ENCODE measurements around the gene ATG3.

GRCh38 chr3:112539825-112540650 lies 21.7 kb downstream of the ATG3 start:
- TF ChIP-seq, protein P1, sequence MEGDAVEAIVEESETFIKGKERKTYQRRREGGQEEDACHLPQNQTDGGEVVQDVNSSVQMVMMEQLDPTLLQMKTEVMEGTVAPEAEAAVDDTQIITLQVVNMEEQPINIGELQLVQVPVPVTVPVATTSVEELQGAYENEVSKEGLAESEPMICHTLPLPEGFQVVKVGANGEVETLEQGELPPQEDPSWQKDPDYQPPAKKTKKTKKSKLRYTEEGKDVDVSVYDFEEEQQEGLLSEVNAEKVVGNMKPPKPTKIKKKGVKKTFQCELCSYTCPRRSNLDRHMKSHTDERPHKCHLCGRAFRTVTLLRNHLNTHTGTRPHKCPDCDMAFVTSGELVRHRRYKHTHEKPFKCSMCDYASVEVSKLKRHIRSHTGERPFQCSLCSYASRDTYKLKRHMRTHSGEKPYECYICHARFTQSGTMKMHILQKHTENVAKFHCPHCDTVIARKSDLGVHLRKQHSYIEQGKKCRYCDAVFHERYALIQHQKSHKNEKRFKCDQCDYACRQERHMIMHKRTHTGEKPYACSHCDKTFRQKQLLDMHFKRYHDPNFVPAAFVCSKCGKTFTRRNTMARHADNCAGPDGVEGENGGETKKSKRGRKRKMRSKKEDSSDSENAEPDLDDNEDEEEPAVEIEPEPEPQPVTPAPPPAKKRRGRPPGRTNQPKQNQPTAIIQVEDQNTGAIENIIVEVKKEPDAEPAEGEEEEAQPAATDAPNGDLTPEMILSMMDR (IDR thresholded peaks at IDR 0.05; ENCODE audit: low read depth, low read length, missing input control), result no peak
- TF ChIP-seq YY1 (IDR thresholded peaks at IDR 0.05) (no peak), NR2F2 (IDR thresholded peaks at IDR 0.05) (no peak), JUND (IDR thresholded peaks at IDR 0.05) (no peak), RAD21 (IDR thresholded peaks at IDR 0.05) (no peak), MAX (IDR thresholded peaks at IDR 0.05) (no peak), TAF1 (conservative IDR thresholded peaks at IDR 0.05) (no peak)

All from liver (tissue), 3 donors.